ENCODE data around the gene GPR171.

The GPR171 gene

GRCh38 chr3:151169262-151169947, 33.6 kb downstream of the GPR171 start:
- H3K4me1 ChIP-seq (ENCODE audit: control insufficient read depth in 1 of 2, insufficient read depth in 1 of 2, low read depth in 1 of 2, low read length in 1 of 2): peaks cover 39 to 46% of the 10 kb centered on the region in 2 experiments
- H3K36me3 ChIP-seq: no peaks in the 10 kb centered on the region
- peak overlapping the region; percentile 83 for H3K27ac ChIP-seq

GRCh38 chr3:151168269-151169094, 34.5 kb downstream of the GPR171 start:
- Histone ChIP-seq H3K27ac (peak overlapping the region; percentile 56), H3K4me3 (ENCODE audit: low read depth in 1 of 2, low read length in 1 of 2) (no peak overlapping the region), H3K4me1 (ENCODE audit: control insufficient read depth in 1 of 2, insufficient read depth in 1 of 2, low read depth in 1 of 2, low read length in 1 of 2) (peaks cover 39 to 42% of the 10 kb centered on the region in 2 experiments), H3K9me3 (no peaks in the 10 kb centered on the region), H3K27me3 (no peaks in the 10 kb centered on the region), H3K36me3 (no peaks in the 10 kb centered on the region)
- TF ChIP-seq CTCF (IDR thresholded peaks at IDR 0.05): peak; percentile 68

More at GRCh38 chr3:151169262-151169947, 33.6 kb downstream of the GPR171 start:
- no peaks in the 10 kb centered on the region for H3K9me3 ChIP-seq
- no peak for TF ChIP-seq CTCF (IDR thresholded peaks at IDR 0.05)
- H3K27me3 ChIP-seq: no peaks in the 10 kb centered on the region
- H3K4me3 ChIP-seq (ENCODE audit: low read depth in 1 of 2, low read length in 1 of 2): peak overlapping the region; percentile 37 to 38

- Histone ChIP-seq H3K9me3 (no peaks in the 10 kb centered on the region), H3K27ac (no peak overlapping the region), H3K4me1 (ENCODE audit: control insufficient read depth in 1 of 2, insufficient read depth in 1 of 2, low read depth in 1 of 2, low read length in 1 of 2) (peaks cover 33 to 35% of the 10 kb centered on the region in 2 experiments), H3K36me3 (no peaks in the 10 kb centered on the region), H3K4me3 (ENCODE audit: low read depth in 1 of 2, low read length in 1 of 2) (no peak overlapping the region), H3K27me3 (no peaks in the 10 kb centered on the region)
- no peak for TF ChIP-seq CTCF (IDR thresholded peaks at IDR 0.05)
These were observed 36.9 kb downstream of the GPR171 start for GRCh38 chr3:151166161-151166560.

- no peak overlapping the region for H3K27ac ChIP-seq
- H3K4me3 ChIP-seq (ENCODE audit: low read depth in 1 of 2, low read length in 1 of 2): no peak overlapping the region
- no peaks in the 10 kb centered on the region for H3K9me3 ChIP-seq
- no peaks in the 10 kb centered on the region for H3K36me3 ChIP-seq
- H3K4me1 ChIP-seq (ENCODE audit: control insufficient read depth in 1 of 2, insufficient read depth in 1 of 2, low read depth in 1 of 2, low read length in 1 of 2): peaks cover 28 to 30% of the 10 kb centered on the region in 2 experiments
- no peak for TF ChIP-seq CTCF (IDR thresholded peaks at IDR 0.05)
- H3K27me3 ChIP-seq: no peaks in the 10 kb centered on the region
These were observed 37.8 kb downstream of the GPR171 start for GRCh38 chr3:151165226-151165625.

- no peaks in the 10 kb centered on the region for H3K27me3 ChIP-seq
- no peak for TF ChIP-seq CTCF (IDR thresholded peaks at IDR 0.05)
- no peaks in the 10 kb centered on the region for H3K9me3 ChIP-seq
- no peak overlapping the region for H3K27ac ChIP-seq
- no peak overlapping the region for H3K4me3 ChIP-seq (ENCODE audit: low read depth in 1 of 2, low read length in 1 of 2)
- H3K4me1 ChIP-seq (ENCODE audit: control insufficient read depth in 1 of 2, insufficient read depth in 1 of 2, low read depth in 1 of 2, low read length in 1 of 2): peaks cover 6% of the 10 kb centered on the region in 2 experiments
- no peaks in the 10 kb centered on the region for H3K36me3 ChIP-seq
These were observed 43.2 kb downstream of the GPR171 start for GRCh38 chr3:151159806-151160205.
